CD4-positive, alpha-beta T cell treated with Interleukin-4 for 1 hour (primary cell): ENCODE results near the gene DUSP5.
"Not testable (repeated sequence)": the region's sequence is repeated elsewhere in the genome, so short reads cannot be mapped to it uniquely, and the experiment has no call there.

Source experiments
- DNase-seq, 2 donors: peaks; one replicate each; pipeline ENCODE4 v3.0.0-alpha.2; 2020 to 2022

Gene DUSP5

GRCh38 chr10:110497438-110498086 lies at the start of gene DUSP5:
DUSP5 (plus strand) TSS chr10:110497907; CDS start chr10:110498122, 215 bp downstream.
- DNase-seq: peak; percentile 96 to 97

DNA sequence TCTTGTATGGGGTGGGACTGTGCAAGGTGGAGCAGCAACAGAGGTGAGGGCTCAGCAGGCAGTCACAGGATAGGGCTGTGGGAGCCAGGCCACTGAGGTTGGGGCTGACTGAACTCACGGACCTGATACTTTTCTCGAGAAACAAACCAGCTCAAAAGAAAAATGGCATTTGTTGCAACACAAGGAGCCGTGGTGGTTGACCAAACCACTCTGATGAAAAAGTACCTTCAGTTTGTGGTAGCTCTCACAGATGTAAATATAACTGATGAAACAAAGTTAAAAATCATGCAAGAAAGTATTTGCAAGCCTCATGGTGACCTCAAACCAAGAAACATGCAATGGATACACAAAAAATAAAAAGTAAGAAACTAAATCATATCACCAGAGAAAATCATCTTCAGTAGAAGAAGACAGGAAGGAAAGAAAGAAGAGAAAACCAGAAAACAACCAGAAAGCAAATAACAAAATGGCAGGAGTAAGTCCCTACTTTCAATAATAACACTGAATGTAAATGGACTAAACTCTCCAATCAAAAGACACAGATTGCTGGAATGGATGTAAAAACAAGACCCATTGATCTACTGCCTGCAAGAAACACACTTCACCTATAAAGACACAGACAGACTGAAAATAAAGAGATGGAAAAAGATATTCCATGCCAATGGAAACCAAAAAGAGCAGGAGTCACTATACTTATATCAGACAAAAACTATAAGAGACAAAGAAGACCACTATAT lies 48.9 kb upstream of the DUSP5 start:
- DNase-seq: no peak

DNA sequence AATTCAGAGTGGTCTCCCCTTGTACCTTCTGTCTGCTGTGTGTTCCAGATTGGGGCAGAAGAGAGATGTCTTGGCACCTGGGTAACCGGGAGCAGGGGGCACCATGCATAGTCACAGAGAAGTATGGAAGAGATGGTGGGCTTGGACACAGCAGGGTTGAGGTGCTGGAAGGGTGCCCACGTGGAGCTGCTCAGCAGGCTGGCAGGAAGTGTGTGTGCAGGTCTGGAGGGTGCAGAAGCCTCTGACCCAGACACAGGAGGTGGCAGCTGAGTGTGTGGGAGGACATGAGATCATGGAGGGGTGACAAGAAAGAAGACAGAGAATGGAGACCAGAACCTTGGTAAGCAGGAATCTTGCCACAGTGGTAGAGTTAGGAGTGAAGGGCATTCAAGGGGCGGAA lies 42.3 kb upstream of the DUSP5 start:
- DNase-seq: no peak

DNA sequence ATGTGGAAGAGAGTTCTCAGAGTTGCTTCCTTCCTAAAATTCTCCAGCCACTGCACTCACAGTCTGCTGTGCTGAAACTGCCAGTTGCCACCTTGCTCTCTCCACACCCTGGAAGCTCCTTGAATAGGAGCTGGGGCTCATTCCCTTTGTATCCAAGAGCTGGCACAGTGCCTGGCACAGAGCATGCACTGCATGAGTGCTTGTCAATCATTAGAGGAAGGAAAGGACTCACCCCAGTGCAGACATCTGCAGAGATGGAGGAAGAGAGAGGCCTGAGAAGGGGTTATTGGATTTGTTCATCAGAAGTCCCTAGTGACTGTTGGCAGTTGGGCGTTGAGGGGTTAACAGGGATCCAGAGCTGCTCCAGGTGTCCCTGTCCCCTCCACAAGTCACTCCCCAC lies 41.7 kb upstream of the DUSP5 start:
- no peak for DNase-seq

- no peak for DNase-seq
Observed at GRCh38 chr10:110456523-110457091, 41.1 kb upstream of the DUSP5 start.

GRCh38 chr10:110457851-110458250 lies 39.9 kb upstream of the DUSP5 start:
- peak in 1 of 2 donors; percentile 30 for DNase-seq

- DNase-seq: peak in 1 of 2 donors; percentile 28
Observed at GRCh38 chr10:110458266-110458920, 39.3 kb upstream of the DUSP5 start.

- DNase-seq: no peak
Observed at GRCh38 chr10:110459600-110459999, 38.1 kb upstream of the DUSP5 start.

DNA sequence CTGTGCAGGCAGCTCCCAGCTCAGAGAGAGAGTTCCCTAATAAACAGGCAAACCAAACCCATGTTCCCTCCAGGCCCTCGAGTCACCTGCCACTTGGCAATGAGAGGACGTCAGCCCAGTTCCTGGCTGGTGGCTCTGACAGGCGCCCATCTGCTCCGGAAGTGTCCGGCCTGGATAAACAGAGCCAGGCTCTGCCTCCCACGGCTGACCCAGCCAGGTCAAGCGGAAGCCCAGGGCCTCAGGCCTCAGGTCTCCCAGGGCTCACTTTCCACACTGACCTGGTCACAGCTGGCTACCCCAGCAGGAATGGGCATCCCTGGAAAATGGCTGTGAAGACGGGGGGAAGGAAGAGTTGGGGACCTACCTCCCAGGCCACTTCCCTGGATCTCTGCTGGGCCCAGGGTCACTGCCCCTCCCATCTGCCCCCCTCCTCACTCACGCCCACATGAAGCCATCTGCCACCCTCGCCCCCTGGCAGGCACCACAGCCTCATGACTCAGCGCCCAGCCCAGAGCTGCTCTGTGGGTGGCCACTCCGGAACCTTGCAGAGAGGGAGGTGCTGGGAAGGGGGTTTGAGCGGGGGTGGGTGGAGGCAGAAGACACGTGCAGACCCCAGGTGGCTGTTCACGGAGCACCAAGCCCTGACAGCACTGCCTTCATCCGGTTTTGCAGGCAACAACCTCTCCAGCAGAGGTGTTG lies 37.4 kb upstream of the DUSP5 start:
- peak; percentile 35 to 59 for DNase-seq

- DNase-seq: no peak
Observed at GRCh38 chr10:110461088-110461487, 36.6 kb upstream of the DUSP5 start.

GRCh38 chr10:110461530-110461929 lies 36.2 kb upstream of the DUSP5 start:
- DNase-seq: no peak

DNA sequence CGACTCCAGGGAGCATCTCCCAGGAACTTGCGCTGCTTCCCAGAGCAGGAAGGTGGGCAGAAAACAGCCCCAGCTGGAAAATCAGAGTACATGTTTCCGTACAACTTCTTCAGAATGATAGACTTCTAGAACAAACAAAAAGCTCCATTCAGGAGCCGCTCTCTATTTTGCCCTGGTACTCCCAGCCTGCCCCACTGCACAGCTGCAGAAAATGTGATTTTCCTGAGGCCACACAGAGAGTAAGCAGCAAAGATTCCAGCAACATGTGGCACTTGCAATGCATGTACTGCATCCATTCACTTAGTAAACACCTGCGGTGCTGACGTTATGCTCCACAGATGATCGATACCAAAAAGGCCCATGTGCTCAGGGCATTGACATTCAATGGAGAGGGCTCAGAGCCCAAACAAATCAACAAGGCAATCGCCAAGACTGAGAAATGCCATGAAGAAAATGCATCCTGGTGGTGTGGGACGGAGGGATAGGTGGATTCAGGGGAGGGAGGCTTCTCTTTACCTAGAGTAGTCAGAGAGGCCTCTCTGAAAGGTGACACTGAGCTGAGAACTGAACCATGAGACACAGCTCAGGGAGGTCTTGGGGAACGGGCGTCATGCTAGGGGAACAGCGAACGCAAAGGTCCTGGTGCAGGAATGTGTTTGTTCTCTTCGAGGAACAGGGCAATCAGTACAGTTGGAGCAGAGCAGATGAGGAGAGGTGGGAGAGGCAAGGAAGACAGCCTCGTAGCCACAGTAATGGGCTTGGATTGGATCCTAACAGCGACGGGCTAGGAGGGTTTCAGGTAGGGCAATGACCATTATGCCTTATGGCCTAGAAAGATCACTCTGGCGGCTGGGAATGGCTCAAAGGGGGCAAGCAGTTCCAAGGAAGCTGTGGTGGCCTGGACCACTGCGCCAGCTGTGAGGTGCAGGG lies 35.3 kb upstream of the DUSP5 start:
- no peak for DNase-seq

- DNase-seq: not testable (repeated sequence)
Observed at GRCh38 chr10:110468258-110468657, 29.4 kb upstream of the DUSP5 start.

GRCh38 chr10:110470541-110470940 lies 27.2 kb upstream of the DUSP5 start:
- not testable (repeated sequence) for DNase-seq

DNA sequence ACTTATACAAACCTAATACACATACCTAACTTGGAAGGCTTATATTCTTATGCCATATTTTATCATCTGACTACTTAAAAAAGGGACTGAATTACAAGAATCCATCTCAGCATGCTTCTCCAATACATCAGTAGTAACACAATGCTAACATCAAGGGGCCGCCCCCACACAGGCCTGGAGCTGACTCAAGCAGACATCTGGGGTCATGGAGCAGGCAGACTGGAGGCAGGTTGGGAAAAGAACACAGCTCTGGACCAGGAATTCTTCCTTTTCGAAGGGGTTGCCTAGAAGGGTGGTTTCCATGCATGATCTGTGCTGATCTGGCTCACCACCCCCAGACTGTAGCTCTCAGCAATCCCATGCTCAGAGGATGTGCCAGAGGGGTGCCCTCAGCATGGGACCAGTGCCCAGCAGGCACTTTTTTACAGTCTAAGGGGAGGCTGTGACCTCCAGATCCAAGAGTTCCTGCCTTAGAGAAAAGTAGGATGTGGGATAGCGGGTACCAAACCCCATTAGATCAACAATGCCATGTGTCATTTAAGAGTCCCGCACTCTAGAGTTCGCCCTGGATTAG lies 26.1 kb upstream of the DUSP5 start:
- no peak for DNase-seq

- no peak for DNase-seq
Observed at GRCh38 chr10:110474017-110474416, 23.7 kb upstream of the DUSP5 start.

GRCh38 chr10:110474826-110475225 lies 22.9 kb upstream of the DUSP5 start:
- DNase-seq: no peak

DNA sequence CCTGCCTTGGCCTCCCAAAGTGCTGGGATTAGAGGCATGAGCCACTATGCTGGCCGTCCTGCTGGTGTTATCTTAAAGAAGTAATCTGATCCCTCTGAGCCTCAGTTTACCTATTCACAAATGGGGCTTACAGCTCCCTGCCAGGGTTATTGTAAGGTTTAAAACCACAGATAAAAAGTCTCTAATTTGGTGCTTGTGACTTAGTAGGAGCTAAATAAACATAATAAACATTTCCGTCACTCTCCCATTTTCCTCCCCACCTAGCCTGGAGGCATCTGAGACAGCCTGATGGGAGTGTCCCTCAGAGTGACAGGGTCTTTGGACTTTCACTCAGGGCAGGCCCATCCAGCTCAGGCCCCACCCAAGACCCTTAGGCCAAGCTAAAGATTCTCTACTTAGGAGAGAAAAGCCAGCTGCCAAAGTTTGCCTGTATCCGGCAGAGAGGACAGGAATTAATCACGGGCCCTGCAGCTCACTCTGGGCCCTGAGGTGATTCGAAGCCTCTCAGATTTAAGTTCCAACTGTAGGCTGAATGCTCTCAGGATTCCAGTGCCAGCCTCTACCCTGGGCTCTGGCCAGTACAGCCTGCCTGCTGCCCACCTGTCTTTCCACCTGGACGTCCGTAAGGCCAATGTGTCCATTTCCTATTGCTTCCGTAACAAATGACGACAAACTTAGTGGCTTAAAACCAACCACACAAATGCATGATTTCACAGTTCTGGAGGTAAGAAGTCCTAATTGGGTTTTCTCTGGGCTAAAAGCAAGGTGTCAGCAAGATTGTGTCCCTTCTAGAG lies 21.8 kb upstream of the DUSP5 start:
- no peak for DNase-seq

- DNase-seq: no peak
Observed at GRCh38 chr10:110479710-110480109, 18.0 kb upstream of the DUSP5 start.

GRCh38 chr10:110480387-110480786 lies 17.3 kb upstream of the DUSP5 start:
- no peak for DNase-seq

DNA sequence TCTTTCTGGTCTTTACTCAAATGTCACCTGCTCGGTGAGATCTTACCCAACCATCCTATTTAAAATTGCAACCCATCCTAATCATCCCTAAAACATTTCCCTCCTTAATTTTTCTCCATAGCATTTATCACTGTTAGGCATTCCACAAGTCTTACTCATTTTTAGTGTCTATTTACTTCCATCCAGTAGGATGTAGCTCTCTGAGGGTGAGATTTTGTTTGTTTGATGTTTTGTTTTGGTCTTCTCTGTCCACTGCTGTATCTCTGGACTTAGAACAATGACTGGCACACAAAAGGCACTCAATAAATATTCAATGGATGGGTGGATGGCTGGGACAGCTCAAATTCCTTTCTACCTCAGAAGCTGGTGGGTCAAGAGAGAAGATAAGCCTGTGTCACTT lies 15.8 kb upstream of the DUSP5 start:
- DNase-seq: no peak
